Measurements from ENCODE around the gene CCDC170.
A peak's percentile ranks its signal among the peaks of the same experiment; 100 is the strongest.

The CCDC170 gene

GRCh38 chr6:151618717-151619116 is 124.9 kb downstream of the CCDC170 start:
- no peak for DNase-seq (ENCODE audit: low read depth)
- H3K4me3 ChIP-seq (ENCODE audit: control insufficient read depth, low read depth, low read length) = no peak overlapping the region
- TF ChIP-seq CTCF (conservative IDR thresholded peaks at IDR 0.05; ENCODE audit: control insufficient read depth, insufficient read depth, low read depth, low read length) = no peak

- H3K4me3 ChIP-seq (ENCODE audit: control insufficient read depth, low read depth, low read length) = no peak overlapping the region
- no peak for DNase-seq (ENCODE audit: low read depth)
- TF ChIP-seq CTCF (conservative IDR thresholded peaks at IDR 0.05; ENCODE audit: control insufficient read depth, insufficient read depth, low read depth, low read length) = no peak
Observed at GRCh38 chr6:151620179-151620578, 126.4 kb downstream of the CCDC170 start.

GRCh38 chr6:151624071-151624470 is 130.3 kb downstream of the CCDC170 start:
- no peak for TF ChIP-seq CTCF (conservative IDR thresholded peaks at IDR 0.05; ENCODE audit: control insufficient read depth, insufficient read depth, low read depth, low read length)
- no peak for DNase-seq (ENCODE audit: low read depth)
- no peak overlapping the region for H3K4me3 ChIP-seq (ENCODE audit: control insufficient read depth, low read depth, low read length)

- H3K4me3 ChIP-seq (ENCODE audit: control insufficient read depth, low read depth, low read length) = no peak overlapping the region
- peak; percentile 6 for DNase-seq (ENCODE audit: low read depth)
- TF ChIP-seq CTCF (conservative IDR thresholded peaks at IDR 0.05; ENCODE audit: control insufficient read depth, insufficient read depth, low read depth, low read length) = no peak
Observed at GRCh38 chr6:151624481-151624880, 130.7 kb downstream of the CCDC170 start.

- no peak for TF ChIP-seq CTCF (conservative IDR thresholded peaks at IDR 0.05; ENCODE audit: control insufficient read depth, insufficient read depth, low read depth, low read length)
- DNase-seq (ENCODE audit: low read depth) = peak; percentile 28
- no peak overlapping the region for H3K4me3 ChIP-seq (ENCODE audit: control insufficient read depth, low read depth, low read length)
Observed at GRCh38 chr6:151624900-151625536, 131.2 kb downstream of the CCDC170 start.

GRCh38 chr6:151627689-151628444 is 134.1 kb downstream of the CCDC170 start:
- DNase-seq (ENCODE audit: low read depth) = peak; percentile 25
- H3K4me3 ChIP-seq (ENCODE audit: control insufficient read depth, low read depth, low read length) = no peak overlapping the region
- TF ChIP-seq CTCF (conservative IDR thresholded peaks at IDR 0.05; ENCODE audit: control insufficient read depth, insufficient read depth, low read depth, low read length) = no peak

Measured in fibroblast of mammary gland (primary cell).